Putamen (tissue), 1 donor: Measurements from ENCODE around the gene TRAF4.
"Not testable (repeated sequence)": the region's sequence is repeated elsewhere in the genome, so short reads cannot be mapped to it uniquely, and the experiment has no call there.

Experiments used
- DNase-seq: peaks from one replicate; pipeline ENCODE4 v3.0.0-alpha.2; 2016; ENCODE audit warnings: low spot score

Gene TRAF4

DNA sequence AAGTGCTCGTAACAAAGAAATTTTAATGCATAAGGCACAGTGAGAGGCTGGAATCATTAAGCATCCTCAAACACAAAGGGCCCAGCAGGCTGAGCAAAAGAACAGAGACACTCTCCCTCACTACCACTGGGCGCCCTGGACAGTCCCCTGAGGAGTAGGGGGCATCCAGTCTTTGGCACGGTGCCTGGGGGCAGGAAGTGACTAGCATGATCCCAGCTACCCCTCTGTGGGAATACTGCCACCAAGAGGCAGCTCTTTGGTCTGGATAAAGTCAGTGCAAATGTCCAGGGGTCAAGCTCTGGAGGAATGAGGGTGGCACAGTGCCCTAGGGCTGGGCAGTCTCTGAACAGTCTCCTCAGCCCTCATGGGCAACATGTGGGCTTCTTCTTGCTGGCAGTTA, 29.5 kb upstream of the TRAF4 start:
- DNase-seq = no peak

DNA sequence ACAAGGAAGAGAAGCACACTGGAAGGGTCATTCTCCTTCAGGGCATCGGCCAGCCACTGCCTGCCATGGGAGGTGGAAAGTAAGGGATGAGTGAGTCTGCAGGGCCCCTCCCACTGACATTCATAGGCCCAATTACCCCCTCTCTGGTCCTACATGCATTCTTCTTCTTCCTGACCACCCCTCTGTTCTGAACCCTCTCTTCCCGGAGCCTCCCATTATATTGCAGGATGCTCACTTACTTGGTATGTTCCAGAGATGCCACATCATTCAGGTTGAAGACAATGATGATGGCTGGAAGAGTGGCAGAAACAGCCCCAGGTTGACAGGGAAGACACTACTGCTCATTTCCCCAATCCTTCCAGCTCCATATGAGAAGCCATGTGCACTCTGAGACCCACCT, 28.6 kb upstream of the TRAF4 start:
- no peak for DNase-seq

DNA sequence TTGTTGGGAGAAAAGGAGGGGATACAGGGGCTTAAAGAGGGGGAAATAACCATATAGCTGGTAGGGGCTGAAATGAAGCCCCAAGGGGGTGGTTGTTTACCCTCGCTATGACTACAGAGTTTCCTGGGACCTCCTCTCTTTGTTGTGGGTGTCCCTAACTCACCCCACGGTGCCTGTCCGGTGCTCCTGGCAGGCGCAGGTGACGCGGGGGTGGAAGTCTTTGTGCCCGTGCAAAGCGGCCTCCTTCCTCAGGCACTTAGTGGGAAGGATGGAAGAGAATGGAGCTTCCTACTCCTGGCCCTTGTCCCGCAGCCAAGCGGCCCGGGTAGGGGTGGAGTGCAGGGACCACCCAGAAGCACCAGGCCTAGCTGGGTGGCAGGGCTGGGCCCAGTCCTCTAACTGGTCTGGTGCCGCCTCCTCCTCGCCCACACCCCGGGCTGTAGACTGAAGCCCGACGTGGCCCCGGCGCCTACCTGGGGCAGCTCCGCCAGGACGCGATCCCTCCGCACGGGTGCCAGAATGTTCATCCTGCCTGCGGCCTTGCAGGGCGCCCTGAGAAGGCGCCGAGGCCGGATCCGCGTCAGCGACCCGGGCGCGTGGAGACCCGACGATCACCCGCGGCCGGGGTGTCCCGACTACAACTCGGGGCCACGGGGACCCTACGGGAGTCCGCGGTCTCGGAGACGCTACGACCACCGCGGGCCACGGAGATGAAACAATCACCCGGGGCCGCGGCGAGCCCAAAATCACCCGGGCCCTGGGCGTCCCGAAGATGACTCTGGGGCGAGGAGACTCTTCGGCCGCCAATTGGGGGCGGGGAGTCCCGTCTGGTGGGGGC, 26.9 kb upstream of the TRAF4 start:
- no peak for DNase-seq

DNA sequence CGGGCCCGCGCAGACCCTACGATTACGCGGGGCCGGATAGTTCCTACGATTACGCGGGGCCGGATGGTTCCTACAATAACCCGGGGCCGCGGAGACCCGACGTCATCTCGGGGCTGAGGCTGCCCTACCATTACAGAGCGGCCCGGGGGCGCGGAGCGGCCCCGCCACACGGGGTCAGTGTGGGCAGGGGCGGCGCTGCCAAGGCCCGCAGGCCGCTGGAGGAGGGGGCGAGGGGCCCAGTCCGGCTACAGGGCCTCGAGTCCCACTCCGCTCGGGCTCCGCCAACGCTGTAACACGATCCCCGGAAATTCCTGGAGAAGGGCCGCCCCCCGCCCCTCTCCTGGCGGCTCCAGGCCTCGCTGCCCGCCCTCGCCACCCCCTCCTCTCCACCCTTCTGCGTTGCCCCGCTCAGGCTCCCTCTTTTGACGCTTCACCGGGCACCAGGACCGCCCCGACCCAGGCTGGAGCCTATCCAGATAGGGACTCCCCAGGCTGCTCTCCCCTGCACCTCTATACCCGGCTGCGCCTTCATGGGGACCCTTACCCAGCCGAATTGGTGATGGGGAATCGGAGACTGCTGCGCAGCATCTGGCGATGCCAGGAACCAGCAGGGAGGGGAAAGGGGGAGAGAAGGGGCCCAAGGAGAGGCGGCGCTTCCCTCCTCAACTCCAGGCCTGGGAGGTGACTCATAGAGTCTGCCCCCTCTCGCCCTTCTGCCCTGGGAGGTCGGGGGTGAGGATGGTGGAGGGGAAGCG, 26.1 kb upstream of the TRAF4 start, which contains the start of gene RAB34:
TSS of gene RAB34 (minus strand) at position 291 of the 755 bp plus-strand sequence. CDS start 602 bp downstream, outside the sequence.
- DNase-seq = no peak

DNA sequence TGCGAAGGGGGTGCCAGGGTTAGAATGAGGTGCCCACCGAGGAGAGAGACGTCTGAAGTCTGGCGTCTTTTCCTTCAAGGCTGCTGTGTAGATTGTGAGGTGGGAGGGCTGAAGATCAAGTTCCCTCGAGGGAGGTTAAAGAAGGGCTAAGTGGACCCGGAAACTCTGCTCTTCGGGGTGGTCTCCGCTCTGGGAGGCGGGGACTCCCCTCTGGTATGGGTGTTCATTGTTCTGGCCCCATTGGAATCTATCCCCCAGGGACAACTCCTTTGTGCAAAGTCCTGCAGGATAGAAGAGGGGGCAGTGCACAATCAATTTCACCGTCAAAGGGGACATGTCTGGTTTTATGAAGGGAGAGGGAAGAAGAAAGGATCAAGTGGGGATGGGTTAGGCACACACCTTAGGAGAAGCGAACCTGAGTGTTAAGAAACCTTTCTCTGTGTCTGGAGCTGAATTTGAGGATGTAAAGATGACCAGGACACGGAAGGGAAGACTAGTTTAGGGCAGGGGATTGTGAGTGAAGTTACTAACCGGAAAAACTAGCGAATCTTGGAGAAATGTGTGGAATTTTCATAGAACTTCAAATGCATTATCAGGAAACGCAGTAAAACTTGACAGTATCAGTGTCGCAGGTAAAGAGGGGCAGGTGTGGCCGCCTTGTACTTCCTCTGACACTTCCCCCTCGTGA, 25.3 kb upstream of the TRAF4 start:
- DNase-seq = no peak

DNA sequence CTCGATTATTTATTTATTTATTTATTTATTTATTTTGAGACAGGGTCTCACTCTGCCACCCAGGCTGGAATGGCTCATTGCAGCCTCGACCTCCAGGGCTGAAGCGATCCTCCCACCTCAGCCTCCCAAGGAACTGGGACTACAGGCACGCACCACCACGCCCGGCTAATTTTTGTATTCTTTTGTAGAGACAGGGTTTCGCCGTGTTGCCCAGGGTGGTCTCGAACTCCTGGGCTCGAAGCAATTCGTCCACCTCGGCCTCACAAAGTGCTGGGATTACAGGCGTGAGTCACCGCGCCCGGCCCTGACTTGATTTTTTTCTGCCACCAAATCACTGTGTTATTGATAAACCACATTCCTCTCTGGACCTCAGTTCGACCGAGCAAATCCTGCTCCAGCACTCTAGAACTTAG, 24.8 kb upstream of the TRAF4 start:
- no peak for DNase-seq

DNA sequence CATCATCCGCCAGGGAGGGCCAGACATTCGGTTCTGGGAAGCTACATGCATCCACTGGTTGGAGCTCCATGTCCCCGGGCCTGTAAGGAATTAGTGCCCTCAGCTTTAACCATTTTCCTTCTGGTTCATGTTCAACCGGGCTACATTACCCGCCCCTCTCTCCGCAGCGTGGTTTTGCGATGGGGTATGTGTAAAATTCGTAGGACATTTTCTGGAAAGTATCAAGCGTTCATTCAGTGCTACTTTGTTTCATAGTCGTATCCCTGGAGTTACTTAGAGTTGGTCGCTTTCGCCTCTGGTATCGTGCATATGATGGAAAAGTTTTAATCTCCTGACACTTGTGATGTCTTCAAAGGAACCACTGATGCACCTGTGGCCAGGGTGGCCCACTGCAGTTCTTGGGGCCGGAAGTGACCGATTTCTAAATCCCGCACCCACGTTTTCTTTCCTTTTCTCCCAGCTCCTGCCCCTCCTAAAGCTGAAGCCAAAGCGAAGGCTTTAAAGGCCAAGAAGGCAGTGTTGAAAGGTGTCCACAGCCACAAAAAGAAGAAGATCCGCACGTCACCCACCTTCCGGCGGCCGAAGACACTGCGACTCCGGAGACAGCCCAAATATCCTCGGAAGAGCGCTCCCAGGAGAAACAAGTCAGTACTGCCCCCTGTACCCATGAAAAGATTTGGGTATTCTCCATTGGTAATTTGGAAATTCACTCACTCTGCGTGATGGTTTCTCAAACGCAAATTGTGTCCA, 23.4 kb upstream of the TRAF4 start:
- DNase-seq = no peak

DNA sequence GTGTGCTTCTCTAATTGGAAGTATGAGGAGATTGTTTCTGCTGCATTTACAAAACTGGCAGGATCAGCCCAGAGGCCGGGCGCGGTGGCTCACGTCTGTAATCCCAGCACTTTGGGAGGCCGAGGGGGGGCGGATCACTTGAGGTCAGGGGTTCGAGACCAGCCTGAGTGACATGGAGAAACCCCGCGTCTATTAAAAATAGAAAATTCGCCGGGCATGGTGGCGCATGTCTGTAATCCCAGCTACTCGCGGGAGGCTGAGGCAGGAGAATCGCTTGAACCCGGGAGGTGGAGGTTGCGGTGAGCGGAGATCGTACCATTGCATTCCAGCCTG, 22.8 kb upstream of the TRAF4 start:
- DNase-seq = not testable (repeated sequence)

DNA sequence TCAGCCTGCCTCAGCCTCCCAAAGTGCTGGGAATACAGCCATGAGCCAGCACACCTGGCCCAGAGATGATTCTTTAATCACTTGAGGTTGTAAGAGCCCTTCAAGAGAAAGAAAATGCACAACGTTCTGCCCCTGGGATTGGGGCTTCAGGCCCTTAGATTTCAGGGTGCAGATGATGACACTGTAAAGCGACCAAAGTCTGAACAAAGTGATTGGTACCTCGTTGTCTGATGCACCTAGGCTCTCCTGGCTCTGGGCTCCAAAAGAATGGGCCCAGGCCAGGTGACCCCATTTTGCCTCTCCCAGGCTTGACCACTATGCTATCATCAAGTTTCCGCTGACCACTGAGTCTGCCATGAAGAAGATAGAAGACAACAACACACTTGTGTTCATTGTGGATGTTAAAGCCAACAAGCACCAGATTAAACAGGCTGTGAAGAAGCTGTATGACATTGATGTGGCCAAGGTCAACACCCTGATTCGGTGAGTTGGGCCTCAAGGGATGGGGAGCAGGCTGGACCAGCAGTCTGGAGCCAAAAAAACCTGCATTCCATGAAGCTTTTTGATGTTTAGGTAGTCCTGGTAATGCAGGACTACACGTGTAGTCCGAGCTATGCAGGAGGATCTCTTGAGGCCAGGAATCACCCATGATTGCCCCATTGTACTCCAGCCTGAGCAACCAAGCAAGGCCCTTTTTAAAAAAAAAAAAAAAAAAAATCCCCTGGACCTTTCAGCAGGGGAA, 21.2 kb upstream of the TRAF4 start:
- no peak for DNase-seq

DNA sequence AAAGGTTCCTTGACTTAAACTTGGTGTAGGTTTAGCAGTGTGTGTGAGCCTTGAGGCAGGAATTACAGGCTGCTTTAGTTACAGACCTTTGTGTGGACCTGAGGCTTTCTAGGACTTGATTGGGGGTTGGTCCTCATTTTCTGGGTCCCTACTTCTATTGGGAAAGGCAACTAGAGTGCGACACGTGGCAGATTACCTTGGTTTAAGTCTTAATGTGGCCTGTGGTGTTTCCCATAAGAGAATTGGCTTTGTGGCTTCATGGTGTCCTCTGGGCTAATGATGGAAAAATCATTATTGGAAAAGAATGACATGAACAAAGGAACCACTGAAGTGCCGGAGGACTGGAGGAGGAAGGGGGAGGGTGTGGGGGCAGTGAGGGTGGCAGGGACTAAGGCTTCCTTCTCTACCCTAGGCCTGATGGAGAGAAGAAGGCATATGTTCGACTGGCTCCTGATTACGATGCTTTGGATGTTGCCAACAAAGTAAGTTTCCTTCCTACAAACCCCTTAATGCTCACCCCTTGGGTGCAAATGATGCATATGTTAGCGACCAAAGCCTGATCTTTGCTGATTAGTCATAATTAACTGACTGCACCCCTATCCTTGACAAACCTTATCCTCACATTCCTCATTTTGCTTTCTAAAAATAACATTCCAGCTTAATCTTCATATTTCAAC, 20.5 kb upstream of the TRAF4 start:
- no peak for DNase-seq

DNA sequence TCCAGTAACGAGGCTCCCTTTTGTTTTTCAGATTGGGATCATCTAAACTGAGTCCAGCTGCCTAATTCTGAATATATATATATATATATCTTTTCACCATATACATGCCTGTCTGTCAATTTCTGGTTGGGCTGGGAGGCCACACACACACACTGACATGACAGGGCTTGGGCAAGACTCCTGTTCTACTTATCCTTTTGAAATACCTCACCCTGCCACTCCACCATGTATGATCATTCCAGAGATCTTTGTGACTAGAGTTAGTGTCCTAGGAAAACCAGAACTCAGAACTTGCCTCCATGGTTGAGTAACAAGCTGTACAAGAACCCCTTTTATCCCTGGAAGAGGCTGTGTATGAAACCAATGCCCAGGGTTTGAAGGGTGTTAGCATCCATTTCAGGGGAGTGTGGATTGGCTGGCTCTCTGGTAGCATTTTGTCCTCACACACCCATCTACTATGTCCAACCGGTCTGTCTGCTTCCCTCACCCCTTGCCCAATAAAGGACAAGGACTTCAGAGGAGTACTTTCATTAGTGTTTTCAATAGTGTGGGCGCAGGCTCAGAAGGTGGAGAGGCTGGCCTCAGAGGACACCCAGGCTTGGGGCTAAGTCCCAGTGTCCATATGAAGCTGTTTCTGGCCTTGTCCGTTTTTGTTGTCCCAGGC, 19.8 kb upstream of the TRAF4 start:
- not testable (repeated sequence) for DNase-seq

DNA sequence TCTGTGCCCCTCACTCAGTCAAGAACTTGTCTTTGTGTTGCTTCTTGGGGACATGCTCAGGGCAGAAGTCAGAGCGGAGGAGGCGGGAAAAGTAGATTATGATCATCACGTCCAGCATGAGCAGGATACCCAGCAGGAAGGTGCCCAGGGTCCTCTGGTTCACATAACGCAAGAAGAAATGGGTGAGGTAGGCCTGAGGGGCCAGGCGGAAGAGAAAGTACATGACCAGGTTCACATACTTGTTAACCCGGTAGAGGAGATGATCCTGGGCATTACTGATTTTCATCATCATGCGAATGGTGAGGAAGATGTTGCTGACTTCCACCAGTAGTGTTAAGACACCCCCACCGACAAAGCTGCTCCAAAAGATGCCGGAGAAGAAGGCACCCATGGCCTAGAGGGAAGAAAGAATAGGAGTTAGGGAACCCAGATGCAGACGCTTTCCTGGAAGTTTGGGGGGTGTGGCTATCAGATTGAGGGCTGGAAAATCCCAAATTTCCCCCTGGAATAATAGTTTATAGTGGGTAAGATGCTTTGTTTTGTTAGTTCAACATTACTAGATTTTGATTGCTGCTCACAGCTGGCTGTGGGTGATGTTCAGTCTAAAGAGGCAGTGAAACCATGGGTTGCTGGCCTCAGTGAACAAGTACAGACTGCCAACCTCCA, 19.2 kb upstream of the TRAF4 start:
- no peak for DNase-seq

DNA sequence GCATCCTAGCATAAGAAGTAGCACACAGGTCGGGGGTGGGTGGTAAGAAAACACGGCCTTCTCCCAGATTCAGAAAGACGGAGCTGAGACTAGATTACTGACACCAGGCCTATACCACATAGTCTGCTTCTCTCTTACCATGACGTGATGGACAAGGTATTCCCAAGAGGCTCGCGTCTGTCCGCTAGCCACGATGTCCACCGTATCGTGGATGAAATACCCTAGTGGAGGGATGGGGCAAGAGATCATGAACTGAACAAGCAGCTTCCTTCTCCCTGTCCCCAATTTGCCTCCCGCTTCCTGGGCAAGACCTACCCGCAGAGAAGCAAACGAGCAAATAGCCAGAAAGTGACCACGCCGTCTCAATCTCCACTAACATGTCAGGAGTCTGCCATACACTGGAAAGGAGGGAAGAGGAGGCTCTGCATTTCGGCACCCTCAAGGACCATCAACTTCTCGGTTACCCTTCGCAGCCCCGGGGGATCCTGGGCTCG, 18.6 kb upstream of the TRAF4 start:
- no peak for DNase-seq

DNA sequence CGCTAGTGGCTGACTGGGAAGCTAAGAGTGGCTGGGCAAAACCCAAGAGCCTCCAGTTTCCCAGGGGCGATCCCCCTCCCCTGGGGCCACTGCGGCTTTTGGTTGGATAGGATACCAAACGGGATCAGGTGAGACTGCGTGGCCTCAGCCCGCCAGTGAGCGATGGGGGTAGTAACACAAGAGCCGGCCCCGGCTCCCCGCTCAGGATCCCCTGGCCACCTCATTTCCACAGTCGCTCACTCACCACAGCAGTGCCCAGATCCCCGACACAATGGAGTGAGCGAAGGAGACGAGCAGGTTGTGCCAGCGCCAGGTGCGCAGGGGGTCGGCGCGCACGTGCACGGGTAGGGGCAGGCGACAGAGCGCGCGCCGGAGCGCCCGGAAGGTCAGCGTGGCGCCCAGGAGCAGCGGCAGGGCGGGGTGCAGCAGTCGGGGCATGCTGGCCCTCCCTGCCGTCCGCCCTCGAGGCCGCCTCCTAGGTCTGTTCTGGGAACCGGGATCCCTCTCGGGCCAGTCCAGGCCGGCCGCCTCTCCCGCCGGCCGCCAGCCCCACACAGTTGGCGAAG, 18.1 kb upstream of the TRAF4 start:
- DNase-seq = no peak

DNA sequence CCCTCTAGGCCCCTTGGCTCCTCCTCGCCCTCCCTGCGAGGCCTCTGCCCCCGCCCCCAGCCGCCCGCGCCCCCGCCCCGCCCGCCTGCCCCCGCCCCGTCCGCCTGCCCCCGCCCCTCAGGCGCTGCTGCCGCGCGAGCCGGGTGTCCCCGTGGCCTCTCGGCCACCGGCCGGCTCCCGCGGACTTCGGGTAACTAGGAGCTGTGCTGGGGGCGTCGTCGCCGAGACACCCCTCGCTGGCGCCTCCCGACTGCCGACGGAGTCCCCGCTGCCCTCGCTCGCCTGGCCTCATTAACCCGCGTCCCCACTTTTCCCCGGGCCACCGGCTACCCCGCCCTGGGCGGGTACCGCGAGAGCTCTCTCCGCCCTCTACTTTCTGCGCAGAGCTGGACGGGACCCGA, 17.6 kb upstream of the TRAF4 start, which contains the start of gene TLCD1:
TSS of gene TLCD1 (minus strand) at position 8 of the 401 bp plus-strand sequence. CDS start 136 bp downstream, outside the sequence.
- DNase-seq = no peak

DNA sequence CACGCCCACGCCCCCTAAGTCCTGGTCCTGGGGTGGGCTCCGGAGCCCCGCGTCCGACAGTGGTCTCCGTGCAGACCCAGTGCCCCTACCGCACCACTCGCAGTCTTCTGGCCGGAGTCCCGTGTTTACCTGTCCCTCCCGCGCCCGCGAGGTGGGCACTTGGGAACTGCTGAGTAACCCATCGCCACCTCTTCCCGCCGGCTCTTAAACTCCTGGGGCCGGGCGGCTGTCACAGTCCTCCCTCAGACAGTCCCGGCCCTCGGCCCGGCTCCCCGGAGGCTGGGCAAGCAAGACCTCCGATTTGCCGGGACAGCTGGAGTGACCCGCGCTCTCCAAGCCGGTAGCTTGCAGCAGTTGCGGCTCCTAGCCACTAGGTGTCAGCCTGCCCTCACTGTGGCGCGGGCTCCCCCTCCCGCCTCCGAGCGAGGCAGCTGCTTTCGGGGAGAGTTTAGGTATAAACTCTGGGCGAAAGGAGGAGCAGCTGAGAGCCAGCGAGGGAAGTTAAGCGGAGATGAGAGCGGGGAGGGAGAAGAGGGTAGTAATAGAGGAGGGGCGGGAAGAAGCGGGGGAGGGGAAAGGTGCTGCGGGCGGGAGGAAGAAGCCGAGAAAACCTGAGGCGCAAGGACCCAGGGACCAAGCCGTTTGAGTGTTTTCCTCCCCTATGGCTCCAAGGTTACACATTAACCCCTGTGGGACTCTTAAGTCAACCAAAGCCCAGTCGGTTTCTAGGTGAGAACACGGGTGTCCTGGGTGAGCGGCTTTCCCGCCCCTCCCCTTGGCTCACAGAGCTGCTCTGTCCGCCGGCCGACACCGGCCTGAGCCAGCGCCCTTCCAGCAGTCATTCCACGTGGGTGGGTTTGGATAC, 17.0 kb upstream of the TRAF4 start:
- DNase-seq = peak; percentile 89

DNA sequence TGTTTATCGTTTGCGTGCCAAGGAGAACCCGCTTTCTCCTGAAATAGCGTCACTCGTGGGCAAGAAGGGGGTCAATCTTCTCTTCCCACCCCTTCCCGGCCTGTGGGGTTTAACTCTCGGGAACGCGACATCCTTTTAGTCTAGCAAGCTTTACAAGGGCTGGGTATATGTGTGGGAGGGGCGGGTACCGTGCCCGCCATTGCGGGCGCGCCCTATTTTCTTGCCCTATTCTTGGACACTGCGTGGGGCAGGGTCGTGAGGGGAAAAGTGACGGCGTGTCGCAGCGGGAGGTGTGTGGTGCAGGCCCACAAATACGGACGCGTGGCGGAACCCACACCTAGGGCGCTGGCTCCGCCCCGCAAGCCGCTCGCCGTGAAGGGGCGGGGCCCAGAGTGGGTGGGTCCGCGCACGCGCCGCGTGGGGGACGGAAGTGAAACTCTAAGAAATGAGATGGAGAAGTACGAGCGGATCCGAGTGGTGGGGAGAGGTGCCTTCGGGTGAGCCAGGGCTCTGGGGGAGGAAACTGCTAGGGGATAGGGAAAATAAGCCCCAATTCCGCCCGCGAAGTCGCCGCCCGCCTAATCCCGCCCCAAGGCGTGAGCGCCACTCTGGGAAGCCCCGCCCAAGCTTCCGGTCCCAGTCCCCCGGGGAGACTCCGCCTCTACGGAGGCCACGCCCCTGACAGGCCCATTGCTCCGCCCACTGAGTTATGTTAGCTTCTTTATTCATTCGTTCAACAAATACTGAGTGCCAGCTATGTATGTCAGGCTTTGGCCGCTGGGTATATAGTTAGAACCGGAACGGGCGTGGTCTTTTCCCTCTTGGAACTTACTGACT, 15.2 kb upstream of the TRAF4 start, which contains the start of gene NEK8:
TSS of gene NEK8 (plus strand) at position 425 of the 837 bp plus-strand sequence. CDS start at position 451, 26 bp downstream.
- peak; percentile 91 for DNase-seq
